H1 (cell line): ENCODE measurements around the gene SLX9.

Experiments
- CEBPB ChIP-seq: IDR thresholded peaks from 2 replicates; pipeline ENCODE4 v1.6.1; 2012; ENCODE audit warnings: low read depth, low read length
- EGR1 ChIP-seq: IDR thresholded peaks from 2 replicates; pipeline ENCODE4 v1.6.1; 2011; ENCODE audit warnings: low read depth, low read length, borderline replicate concordance
- EZH2 ChIP-seq: fragments of 200-600 bp; sonication (generic); IDR thresholded peaks from 2 replicates; pipeline ENCODE4 v1.7.1; 2012; ENCODE audit warnings: low read depth, mild to moderate bottlenecking, moderate library complexity, low read length, inconsistent platforms; ENCODE audit not compliant: severe bottlenecking
- JUN ChIP-seq: IDR thresholded peaks from 2 replicates; pipeline ENCODE4 v1.6.1; 2011; ENCODE audit warnings: low read depth, mild to moderate bottlenecking, improper control_type of control experiment, low read length
- POLR2A ChIP-seq, 2 experiments: IDR thresholded peaks; 1 replicate in 1 of 2; 2 replicates in 1 of 2; pipeline ENCODE4 v1.6.1; 2011; ENCODE audit warnings: low read depth in 2 of 2, low read length in 2 of 2, mild to moderate bottlenecking in 2 of 2; ENCODE audit errors: control extremely low read depth in 1 of 2
- POLR2AphosphoS5 ChIP-seq: IDR thresholded peaks from 2 replicates; pipeline ENCODE4 v1.6.1; 2011; ENCODE audit warnings: low read depth, low read length
- RAD21 ChIP-seq, 2 experiments: IDR thresholded peaks in 1 of 2; conservative IDR thresholded peaks in 1 of 2; 2 replicates each; pipeline ENCODE4 v1.6.1; 2011; ENCODE audit warnings: low read depth in 2 of 2, low read length in 2 of 2, improper control_type of control experiment in 1 of 2, inconsistent platforms in 1 of 2, mild to moderate bottlenecking in 1 of 2, moderate library complexity in 1 of 2
- SP1 ChIP-seq: IDR thresholded peaks from 2 replicates; pipeline ENCODE4 v1.6.1; 2011; ENCODE audit warnings: low read depth, low read length
- SRF ChIP-seq: IDR thresholded peaks from 2 replicates; pipeline ENCODE4 v1.6.1; 2011; ENCODE audit warnings: mild to moderate bottlenecking, low read depth, low read length, moderate library complexity
- TF ChIP-seq, protein P1 (sequence below), 3 experiments: IDR thresholded peaks; 1 replicate in 2 of 3; 2 replicates in 1 of 3; pipeline versions ENCODE4 v1.5.1 to v1.6.1; 2011; ENCODE audit warnings: low read length in 3 of 3, mild to moderate bottlenecking in 3 of 3, inconsistent platforms in 2 of 3, low read depth in 1 of 3, moderate library complexity in 1 of 3; ENCODE audit not compliant: insufficient read depth in 1 of 3; ENCODE audit errors: control extremely low read depth in 1 of 3
- TF ChIP-seq, protein P2 (sequence below): IDR thresholded peaks from 2 replicates; pipeline ENCODE4 v1.6.1; 2012; ENCODE audit warnings: inconsistent platforms
- TF ChIP-seq, protein P3 (sequence below): IDR thresholded peaks from 2 replicates; pipeline ENCODE4 v1.6.1; 2011; ENCODE audit warnings: low read depth, mild to moderate bottlenecking, low read length; ENCODE audit not compliant: insufficient read depth

DNA sequence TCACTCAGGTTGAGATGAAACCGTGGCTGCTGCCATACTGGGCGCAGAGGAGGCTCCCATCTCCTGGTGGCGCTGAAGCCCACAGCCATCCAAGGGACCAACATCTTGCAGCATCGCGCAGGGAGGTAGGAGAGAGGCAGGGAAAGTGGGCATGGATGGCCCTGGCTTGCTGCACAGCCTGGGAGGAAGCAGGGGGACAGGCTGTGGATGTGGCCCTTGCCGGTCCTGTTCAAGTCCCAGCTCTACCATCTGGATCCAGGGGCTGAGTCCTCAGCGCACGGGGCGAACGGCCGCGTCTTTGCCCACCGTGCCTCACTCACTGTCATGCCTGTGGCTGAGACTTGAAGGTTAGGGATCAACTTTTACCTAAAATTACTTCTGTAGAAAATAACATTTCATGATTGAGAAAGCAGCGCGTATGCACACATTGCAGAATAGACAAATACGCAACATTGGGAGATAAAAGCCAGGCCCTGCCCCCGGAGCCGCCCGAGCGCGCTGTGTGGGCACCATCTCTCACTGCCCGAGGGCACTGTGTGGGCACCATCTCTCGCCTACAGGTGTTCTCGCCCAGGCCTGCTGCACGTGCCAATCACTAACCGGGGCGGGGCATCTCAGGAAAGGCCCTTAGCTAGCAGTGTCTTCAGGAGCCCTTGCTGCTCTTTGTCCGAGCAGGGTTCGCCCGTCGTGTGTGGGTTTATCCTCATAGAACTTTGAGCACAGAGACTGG is 11.5 kb downstream of the SLX9 start:
- TF ChIP-seq EZH2 (no peak), POLR2AphosphoS5 (no peak), SRF (no peak), SP1 (no peak), CEBPB (no peak), RAD21 (IDR thresholded peaks at IDR 0.05 in 1 of 2, conservative IDR thresholded peaks at IDR 0.05 in 1 of 2; ENCODE audit: low read depth in 2 of 2, low read length in 2 of 2) (no peak), POLR2A (IDR thresholded peaks at IDR 0.05; ENCODE audit: control extremely low read depth in 1 of 2, low read depth in 2 of 2, low read length in 2 of 2) (no peak), JUN (no peak), EGR1 (no peak)
- TF ChIP-seq, protein P1, sequence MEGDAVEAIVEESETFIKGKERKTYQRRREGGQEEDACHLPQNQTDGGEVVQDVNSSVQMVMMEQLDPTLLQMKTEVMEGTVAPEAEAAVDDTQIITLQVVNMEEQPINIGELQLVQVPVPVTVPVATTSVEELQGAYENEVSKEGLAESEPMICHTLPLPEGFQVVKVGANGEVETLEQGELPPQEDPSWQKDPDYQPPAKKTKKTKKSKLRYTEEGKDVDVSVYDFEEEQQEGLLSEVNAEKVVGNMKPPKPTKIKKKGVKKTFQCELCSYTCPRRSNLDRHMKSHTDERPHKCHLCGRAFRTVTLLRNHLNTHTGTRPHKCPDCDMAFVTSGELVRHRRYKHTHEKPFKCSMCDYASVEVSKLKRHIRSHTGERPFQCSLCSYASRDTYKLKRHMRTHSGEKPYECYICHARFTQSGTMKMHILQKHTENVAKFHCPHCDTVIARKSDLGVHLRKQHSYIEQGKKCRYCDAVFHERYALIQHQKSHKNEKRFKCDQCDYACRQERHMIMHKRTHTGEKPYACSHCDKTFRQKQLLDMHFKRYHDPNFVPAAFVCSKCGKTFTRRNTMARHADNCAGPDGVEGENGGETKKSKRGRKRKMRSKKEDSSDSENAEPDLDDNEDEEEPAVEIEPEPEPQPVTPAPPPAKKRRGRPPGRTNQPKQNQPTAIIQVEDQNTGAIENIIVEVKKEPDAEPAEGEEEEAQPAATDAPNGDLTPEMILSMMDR (IDR thresholded peaks at IDR 0.05; ENCODE audit: control extremely low read depth in 1 of 3, insufficient read depth in 1 of 3, low read depth in 1 of 3, low read length in 3 of 3): no peak
- TF ChIP-seq, protein P2, sequence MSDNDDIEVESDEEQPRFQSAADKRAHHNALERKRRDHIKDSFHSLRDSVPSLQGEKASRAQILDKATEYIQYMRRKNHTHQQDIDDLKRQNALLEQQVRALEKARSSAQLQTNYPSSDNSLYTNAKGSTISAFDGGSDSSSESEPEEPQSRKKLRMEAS: no peak
- TF ChIP-seq, protein P3, sequence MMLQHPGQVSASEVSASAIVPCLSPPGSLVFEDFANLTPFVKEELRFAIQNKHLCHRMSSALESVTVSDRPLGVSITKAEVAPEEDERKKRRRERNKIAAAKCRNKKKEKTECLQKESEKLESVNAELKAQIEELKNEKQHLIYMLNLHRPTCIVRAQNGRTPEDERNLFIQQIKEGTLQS: no peak
